AG20443 (cell line): ENCODE data around the gene CDH6.
"Not testable (repeated sequence)": the region's sequence is repeated elsewhere in the genome, so short reads cannot be mapped to it uniquely, and the experiment has no call there.

ENCODE experiments used
- DNase-seq: peaks from one replicate; pipeline ENCODE4 v3.0.0; 2012; ENCODE audit warnings: low spot score, mixed read lengths

CDH6 gene

GRCh38 chr5:31329715-31330114, 136.2 kb downstream of the CDH6 start:
- DNase-seq = no peak

- DNase-seq = no peak
Measured at GRCh38 chr5:31332160-31332559, 138.7 kb downstream of the CDH6 start.

- DNase-seq = no peak
Measured at GRCh38 chr5:31333475-31333874, 140.0 kb downstream of the CDH6 start.

GRCh38 chr5:31334061-31334860, 140.8 kb downstream of the CDH6 start:
- DNase-seq = peak; percentile 12

- DNase-seq = no peak
Measured at GRCh38 chr5:31335456-31335855, 142.0 kb downstream of the CDH6 start.

GRCh38 chr5:31343946-31344345, 150.5 kb downstream of the CDH6 start:
- DNase-seq = no peak

DNA sequence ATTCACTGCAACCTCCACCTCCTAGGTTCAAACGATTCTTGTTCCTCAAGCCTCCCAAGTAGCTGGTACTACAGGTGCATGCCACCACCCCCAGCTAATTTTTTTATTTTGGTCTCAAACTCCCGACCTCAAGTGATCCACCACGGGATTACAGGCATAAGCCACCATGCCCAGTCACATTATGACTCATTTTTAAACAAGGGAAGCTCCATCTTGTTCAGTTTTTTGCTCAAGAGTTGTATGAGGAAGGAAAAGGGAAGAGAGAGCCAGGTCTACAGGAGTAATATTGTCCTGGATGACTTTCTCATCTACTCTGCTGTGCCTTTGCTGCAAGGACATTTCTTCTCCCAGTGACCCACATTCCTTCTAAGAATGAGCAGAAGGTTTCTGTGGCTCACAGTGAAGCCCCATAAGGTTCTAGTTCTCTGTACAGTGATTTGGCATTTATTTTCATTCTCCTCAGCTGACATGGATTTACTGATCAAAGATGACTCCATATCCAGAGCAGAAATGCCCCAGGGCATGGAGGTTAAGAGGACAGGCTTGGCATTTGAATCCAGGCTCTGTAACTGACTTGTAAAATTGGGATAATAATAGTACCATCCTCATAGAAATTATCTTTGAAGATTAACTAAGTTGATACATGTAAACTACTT, 153.5 kb downstream of the CDH6 start:
- DNase-seq = no peak

DNA sequence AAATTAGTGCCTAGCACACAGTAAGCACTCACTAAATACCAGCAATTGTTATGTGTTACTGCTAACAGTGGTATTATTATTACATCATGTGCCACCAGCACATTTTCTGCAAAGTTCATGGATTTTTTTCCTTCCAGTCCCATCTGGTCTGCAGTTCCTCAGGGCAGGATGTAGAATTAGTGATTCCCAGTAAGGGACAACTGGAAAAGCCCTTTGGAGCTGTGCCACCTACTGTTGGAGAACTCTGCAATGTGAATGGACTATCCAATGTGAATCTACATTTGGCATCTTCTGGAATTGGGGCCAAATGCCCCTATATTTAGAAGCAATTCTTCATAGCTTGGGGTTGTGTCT, 154.0 kb downstream of the CDH6 start:
- DNase-seq = no peak

GRCh38 chr5:31350395-31350794, 156.9 kb downstream of the CDH6 start:
- no peak for DNase-seq

DNA sequence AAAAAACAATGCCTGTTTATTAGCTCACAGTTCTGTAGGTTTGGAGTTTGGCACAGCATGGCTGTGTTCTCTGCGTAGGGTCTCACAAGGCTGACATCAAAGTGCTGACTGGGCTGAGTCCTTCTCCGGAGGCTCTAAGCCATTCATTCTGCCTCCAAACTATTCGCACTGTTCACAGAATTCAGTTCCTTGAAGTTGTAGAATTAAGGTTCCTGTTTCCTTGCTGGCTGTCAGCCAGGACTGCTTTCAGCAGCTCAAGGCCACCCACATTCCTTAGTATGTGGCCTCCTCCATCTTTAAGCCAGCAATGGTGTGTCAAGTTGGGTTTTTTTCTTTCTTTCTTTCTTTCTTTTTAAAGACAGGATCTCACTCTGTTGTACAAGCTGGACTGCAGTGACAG, 161.9 kb downstream of the CDH6 start:
- no peak for DNase-seq

GRCh38 chr5:31357038-31357437, 163.6 kb downstream of the CDH6 start:
- DNase-seq = no peak

DNA sequence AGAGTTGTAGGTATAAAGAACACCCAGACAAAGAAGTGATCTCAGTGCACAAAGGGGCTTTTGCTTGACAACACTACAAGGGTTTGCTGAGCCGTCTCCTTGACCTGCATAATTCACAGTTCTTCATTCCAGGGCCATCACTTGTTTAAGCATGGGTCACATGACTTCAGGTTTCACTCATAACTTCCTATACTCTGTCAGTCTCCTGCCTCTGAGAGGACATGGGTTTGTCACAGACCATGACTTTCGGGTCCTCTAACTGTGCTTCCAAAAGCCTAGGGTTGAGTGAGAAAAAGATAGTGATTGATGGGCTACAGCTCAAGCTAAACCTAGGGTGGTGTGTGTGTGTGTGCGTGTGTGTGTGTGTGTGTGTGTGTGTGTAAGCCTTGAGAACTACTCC, 166.4 kb downstream of the CDH6 start:
- DNase-seq = no peak

GRCh38 chr5:31361234-31361633, 167.7 kb downstream of the CDH6 start:
- DNase-seq = peak; percentile 45

DNA sequence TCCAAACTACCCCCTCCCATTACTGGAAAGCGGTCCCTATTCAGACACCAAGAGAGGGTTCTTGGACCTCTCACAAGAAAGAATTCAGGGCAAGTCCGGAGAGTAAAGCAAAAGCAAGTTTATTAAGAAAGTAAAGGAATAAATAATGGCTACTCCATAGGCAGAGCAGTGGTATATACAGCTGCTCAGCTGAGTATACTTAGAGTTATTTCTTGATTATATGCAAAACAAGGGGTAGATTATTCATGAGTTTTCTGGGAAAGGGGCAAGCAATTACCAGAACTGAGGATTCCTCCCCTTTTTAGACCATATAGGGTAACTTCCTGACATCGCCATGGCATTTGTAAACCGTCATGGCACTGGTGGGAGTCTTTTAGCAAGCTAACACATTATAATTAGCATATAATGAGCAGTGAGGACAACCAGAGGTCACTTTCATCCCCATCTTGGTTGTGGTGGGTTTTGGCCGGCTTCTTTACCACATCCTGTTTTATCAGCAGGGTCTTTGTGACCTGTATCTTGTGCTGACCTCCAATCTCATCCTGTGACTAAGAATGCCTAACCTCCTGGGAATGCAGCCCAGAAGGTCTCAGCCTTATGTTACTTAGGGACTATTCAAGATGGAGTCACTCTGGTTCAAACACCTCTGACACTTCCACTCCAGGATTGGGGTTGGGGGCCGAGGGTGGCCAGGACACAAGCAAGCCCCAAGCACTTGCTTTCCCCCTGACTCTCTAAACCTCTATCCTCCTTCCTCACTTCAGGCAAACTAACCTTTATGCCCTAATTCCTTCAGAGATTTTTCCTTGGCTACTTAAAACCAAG, 168.4 kb downstream of the CDH6 start:
- DNase-seq = not testable (repeated sequence)

DNA sequence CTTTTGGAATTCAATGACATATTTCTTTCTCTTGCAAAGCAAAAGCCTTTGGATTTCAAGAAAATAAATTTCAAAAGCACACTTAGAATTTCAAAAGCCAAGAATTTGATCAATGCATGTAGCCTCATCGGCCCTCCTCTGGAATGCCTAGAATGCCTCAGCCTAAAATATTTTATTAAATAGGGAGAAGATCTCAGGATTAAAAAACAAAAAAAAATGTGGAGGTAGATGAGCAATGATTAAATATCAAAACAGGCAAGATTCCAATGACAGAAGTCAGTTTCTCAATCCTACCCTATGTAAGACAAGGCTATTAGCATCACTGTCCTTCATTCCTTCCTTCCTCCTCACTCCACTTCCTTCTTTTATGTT, 169.0 kb downstream of the CDH6 start:
- DNase-seq = peak; percentile 33

GRCh38 chr5:31362931-31363568, 169.6 kb downstream of the CDH6 start:
- peak; percentile 33 for DNase-seq

GRCh38 chr5:31364881-31365636, 171.6 kb downstream of the CDH6 start:
- peak; percentile 42 for DNase-seq

DNA sequence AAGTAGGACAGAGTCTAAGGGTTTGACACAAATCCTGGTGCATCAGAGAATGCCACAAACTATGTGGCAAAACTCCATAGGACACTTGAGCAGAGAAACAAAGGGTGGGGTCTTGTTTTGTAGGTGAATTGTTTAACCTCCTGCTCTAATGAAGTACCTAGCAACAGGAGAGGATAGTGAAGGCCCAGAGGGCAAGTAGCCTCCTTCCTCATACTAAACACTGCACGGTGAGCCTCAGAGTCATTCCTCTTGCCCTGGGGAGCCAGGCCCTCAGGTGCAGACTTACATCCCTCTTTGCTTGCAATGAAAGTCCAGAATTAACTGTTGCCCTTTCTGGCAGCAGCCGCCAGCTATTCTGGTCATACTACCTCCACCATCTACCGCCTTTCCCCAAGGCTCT, 172.3 kb downstream of the CDH6 start:
- no peak for DNase-seq

- peak; percentile 37 for DNase-seq
Measured at GRCh38 chr5:31366941-31367340, 173.5 kb downstream of the CDH6 start.

GRCh38 chr5:31372124-31372523, 178.6 kb downstream of the CDH6 start:
- no peak for DNase-seq

GRCh38 chr5:31375999-31376720, 182.7 kb downstream of the CDH6 start:
- DNase-seq = no peak
